Measurements from ENCODE around the gene SIPA1L3. TPM values are rescaled to one million over a fixed set of nuclear protein-coding genes. Genes with fewer than 3 reads are reported as not detected.

The SIPA1L3 gene
- polyA plus RNA-seq, 2 of the 4 experiments (the other 2 are of a cell fraction), result 28.9 to 50.6 TPM

GRCh38 chr19:38013913-38014580 lies 107.0 kb downstream of the SIPA1L3 start (continued):
- TF ChIP-seq ATOH8 (CRISPR knock-in tag; IDR thresholded peaks at IDR 0.05; ENCODE audit: low read depth) (no peak), MAX (IDR thresholded peaks at IDR 0.05) (no peak), CHD4 (IDR thresholded peaks at IDR 0.05; ENCODE audit: borderline replicate concordance) (no peak), MYC (IDR thresholded peaks at IDR 0.05; ENCODE audit: borderline replicate concordance, low read length) (no peak), HEYL (CRISPR knock-in tag; IDR thresholded peaks at IDR 0.05) (no peak), MAZ (IDR thresholded peaks at IDR 0.05; ENCODE audit: borderline replicate concordance, low read depth, low read length) (no peak), NR3C1 (IDR thresholded peaks at IDR 0.05) (no peak), HOXB13 (CRISPR knock-in tag; IDR thresholded peaks at IDR 0.05; ENCODE audit: low read depth) (no peak), EHF (CRISPR knock-in tag; IDR thresholded peaks at IDR 0.05) (no peak), TFCP2L1 (CRISPR knock-in tag; IDR thresholded peaks at IDR 0.05) (no peak)

- no peak for TF ChIP-seq MAFK (IDR thresholded peaks at IDR 0.05; ENCODE audit: partially characterized antibody)
- no peak for TF ChIP-seq HOXB13 (CRISPR knock-in tag; IDR thresholded peaks at IDR 0.05; ENCODE audit: low read depth)
- no peak for TF ChIP-seq FOSL2 (IDR thresholded peaks at IDR 0.05)
- TF ChIP-seq FOSL2 (CRISPR knock-in tag; IDR thresholded peaks at IDR 0.05), result peak; percentile 58; the same call in 1 of the 2 replicates
- H3K4me1 ChIP-seq, result no peaks in the 10 kb centered on the region; the same call in 2 of the 3 replicates
- no peaks in the 10 kb centered on the region for H3K9me3 ChIP-seq
- no peak for DNase-seq (ENCODE audit: low read depth in 1 of 2, low spot score in 1 of 2)
- 92% methylated on average over 6 of the region's 6 CpGs for WGBS (ENCODE audit: missing lambda C conversion rate)
- no peak overlapping the region for H3K4me3 ChIP-seq
- no peak for ATAC-seq
- no peak overlapping the region for H3K27ac ChIP-seq
- ChIA-PET POLR2A (no interaction called here), CTCF (interaction anchor here (0.7 to 2.8 kb wide), 2 partner anchors 12 to 113 kb away, joined by 3 to 14 read pairs; no protein-coding TSS in a partner anchor)
- FAIRE-seq, result no peak
- no peak overlapping the region for H3K4me2 ChIP-seq
These were observed 108.2 kb downstream of the SIPA1L3 start for GRCh38 chr19:38015216-38015615.

- Histone ChIP-seq H3K4me2 (no peak overlapping the region), H3K27ac (no peak overlapping the region), H3K4me1 (no peaks in the 10 kb centered on the region; the same call in 2 of the 3 replicates), H3K4me3 (no peak overlapping the region), H3K9me3 (no peaks in the 10 kb centered on the region)
- TF ChIP-seq JUNB (IDR thresholded peaks at IDR 0.05) (no peak), ZFP36 (IDR thresholded peaks at IDR 0.05; ENCODE audit: borderline replicate concordance, partially characterized antibody) (no peak), CHD2 (IDR thresholded peaks at IDR 0.05; ENCODE audit: low read length, partially characterized antibody) (no peak), BHLHE40 (IDR thresholded peaks at IDR 0.05; ENCODE audit: low read depth, low read length) (no peak), MAFK (IDR thresholded peaks at IDR 0.05; ENCODE audit: partially characterized antibody) (peak; percentile 28), NFE2L2 (conservative IDR thresholded peaks at IDR 0.05; ENCODE audit: low read length) (no peak), NPAS2 (CRISPR knock-in tag; IDR thresholded peaks at IDR 0.05; ENCODE audit: borderline replicate concordance) (no peak), REST (IDR thresholded peaks at IDR 0.05) (no peak)
- no peak for FAIRE-seq
- DNase-seq (ENCODE audit: low read depth in 1 of 2, low spot score in 1 of 2), result no peak
- ATAC-seq, result no peak
- ChIA-PET CTCF (interaction anchor here (0.5 to 2.8 kb wide), 7 partner anchors 13 to 130 kb away, joined by 3 to 14 read pairs (median 4); no protein-coding TSS in a partner anchor), POLR2A (interaction anchor here (0.6 kb wide), 1 partner anchor 109 kb away, joined by 3 read pairs; the partner anchor contains the start of genes SIPA1L3 and WDR87)
- WGBS (ENCODE audit: missing lambda C conversion rate), result 92% methylated on average over 7 of the region's 7 CpGs
These were observed 108.8 kb downstream of the SIPA1L3 start for GRCh38 chr19:38015761-38016160.
